Dermis blood vessel endothelial cell (primary cell): ENCODE results near the gene BZW2. TPM values are rescaled to one million over a fixed set of nuclear protein-coding genes. Genes with fewer than 3 reads are reported as not detected.

Experiments used
- DNase-seq: peaks from one replicate; pipeline ENCODE4 v3.0.0; 2010
- total RNA-seq: library from RNA; depleted of rRNA; stranded (reverse); fragments of >200 nt; gene quantifications from 2 replicates; pipeline ENCODE4 v1.2.3, GENCODE V29; 2014

The BZW2 gene
- total RNA-seq, 1 donor from 2014 or later: 134 TPM

DNA sequence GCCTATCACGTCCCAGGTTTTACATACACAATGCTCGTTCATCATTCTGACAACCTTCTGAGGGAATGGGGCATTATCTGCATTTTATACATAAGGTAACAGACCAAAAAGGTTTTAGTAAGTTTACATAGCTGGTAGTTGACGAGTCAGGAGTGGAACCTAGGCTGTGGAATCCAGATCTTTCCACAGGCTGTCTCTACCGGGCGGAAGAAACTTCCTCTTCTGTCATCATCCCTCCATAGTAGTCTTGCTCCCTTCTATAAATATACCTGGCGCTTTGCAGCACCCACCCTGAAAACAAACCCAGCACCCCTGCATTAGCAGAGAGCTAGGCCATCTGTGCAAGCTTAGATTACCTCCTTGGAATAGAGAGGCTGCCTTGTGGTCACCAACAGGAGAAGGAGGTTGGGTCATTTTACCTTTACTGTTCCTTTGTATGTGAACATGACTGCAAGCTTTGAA is 108.9 kb downstream of the BZW2 start:
- DNase-seq: no peak

- no peak for DNase-seq
Measured at GRCh38 chr7:16755397-16755796, 109.4 kb downstream of the BZW2 start.

Other genes with a start within 250 kb of the BZW2 start
- gene CRPPA, start 224.6 kb upstream of the BZW2 start, total RNA-seq: 1.9 and 2.0 TPM in 2 replicates
- gene SOSTDC1, start 180.4 kb upstream of the BZW2 start, total RNA-seq: 0.05 and 0.17 TPM in 2 replicates
- not detected in 2 replicates for gene LRRC72, start 119.4 kb upstream of the BZW2 start, total RNA-seq
- gene ANKMY2, start 427 bp upstream of the BZW2 start, total RNA-seq: 14.6 and 16.3 TPM in 2 replicates
- 64.4 and 69.8 TPM in 2 replicates for gene TSPAN13, start 107.6 kb downstream of the BZW2 start, total RNA-seq
- gene AGR2, start 158.8 kb downstream of the BZW2 start, total RNA-seq: 0.51 TPM in 1 of 2 replicates, not detected in the other
- 0.19 TPM in 1 of 2 replicates, not detected in the other for gene AGR3, start 235.8 kb downstream of the BZW2 start, total RNA-seq